GM12891 (cell line): ENCODE data around the gene LRFN5.

Experiments
- DNase-seq: peaks from one replicate; pipeline ENCODE4 v3.0.0; 2011; ENCODE audit warnings: low spot score; ENCODE audit not compliant: insufficient read length
- FAIRE-seq: peaks from 2 replicates; lab custom pipeline; 2011; peaks lifted over from hg19 to GRCh38; lab: Jason Lieb, UNC
- PAX5 ChIP-seq: IDR thresholded peaks from 2 replicates; pipeline ENCODE4 v1.6.1; 2011; ENCODE audit warnings: low read length, moderate library complexity, mild to moderate bottlenecking; ENCODE audit not compliant: insufficient read depth, severe bottlenecking
- POLR2A ChIP-seq: IDR thresholded peaks from 2 replicates; pipeline ENCODE4 v1.6.1; 2011; ENCODE audit warnings: low read depth, low read length, control low read depth
- POLR2AphosphoS5 ChIP-seq: IDR thresholded peaks from 2 replicates; pipeline ENCODE4 v1.6.1; 2011; ENCODE audit warnings: low read depth, low read length, control low read depth
- POU2F2 ChIP-seq: IDR thresholded peaks from 2 replicates; pipeline ENCODE4 v1.6.1; 2011; ENCODE audit warnings: low read depth, mild to moderate bottlenecking, control low read depth, low read length, moderate library complexity
- SPI1 ChIP-seq: IDR thresholded peaks from 2 replicates; pipeline ENCODE4 v1.6.1; 2011; ENCODE audit warnings: low read depth, low read length, control low read depth
- TAF1 ChIP-seq: IDR thresholded peaks from 2 replicates; pipeline ENCODE4 v1.6.1; 2011; ENCODE audit warnings: low read depth, low read length, control low read depth

The LRFN5 gene

DNA sequence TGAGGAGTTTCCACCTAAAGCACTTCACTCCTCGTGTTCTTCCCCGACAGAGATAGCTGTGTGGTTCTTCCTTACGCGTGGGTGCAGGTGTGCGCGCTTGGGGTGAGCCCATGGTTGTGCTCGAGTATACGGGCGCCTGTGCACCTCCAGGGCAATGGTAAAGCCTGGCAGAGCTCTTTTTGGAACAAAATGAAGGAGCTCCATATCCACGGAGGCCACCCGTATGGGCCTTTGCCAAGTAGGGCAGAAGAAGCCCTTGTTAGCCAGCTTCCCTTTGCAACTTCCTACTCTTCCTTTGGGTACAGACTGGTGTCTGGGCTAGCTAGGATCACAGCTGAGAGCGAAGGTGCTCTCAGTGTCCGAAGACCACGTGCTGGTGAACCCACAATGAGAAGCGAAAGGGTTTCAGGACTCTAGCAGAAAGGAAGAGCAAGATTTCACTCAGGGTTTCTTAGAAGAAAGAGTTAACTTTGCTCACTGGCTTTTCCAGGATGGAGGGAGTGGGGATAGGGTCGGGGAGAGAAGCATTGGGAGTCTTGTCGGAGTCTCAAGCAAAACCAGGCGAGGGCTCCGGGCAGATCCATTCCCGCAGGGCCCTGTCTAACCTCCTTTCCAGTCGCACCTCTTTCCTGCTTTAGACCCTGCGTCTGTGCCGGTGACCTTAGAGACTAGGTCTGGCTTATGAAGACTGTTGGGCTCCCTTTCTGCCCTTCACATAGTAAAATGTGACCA is 960 bp upstream of the LRFN5 start:
- no peak for DNase-seq
- FAIRE-seq, result no peak
- TF ChIP-seq TAF1, result no peak
- TF ChIP-seq SPI1, result no peak
- TF ChIP-seq POLR2A, result no peak
- no peak for TF ChIP-seq POLR2AphosphoS5
- no peak for TF ChIP-seq POU2F2
- TF ChIP-seq PAX5, result no peak

DNA sequence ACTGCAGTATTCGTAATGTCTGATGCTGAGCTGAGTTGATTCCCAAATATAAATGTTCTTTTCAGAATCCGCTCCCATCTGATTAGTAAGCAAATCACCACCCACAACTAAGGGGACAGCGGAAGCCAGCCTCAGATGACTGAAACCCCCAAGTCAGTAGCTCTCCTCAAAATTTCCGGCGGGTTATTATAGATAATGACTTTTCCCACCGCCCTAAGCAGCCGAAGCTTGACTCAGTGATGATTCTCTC is 469 bp upstream of the LRFN5 start:
- no peak for FAIRE-seq
- no peak for DNase-seq
- TF ChIP-seq PAX5, result no peak
- TF ChIP-seq POU2F2, result no peak
- TF ChIP-seq POLR2A, result no peak
- no peak for TF ChIP-seq TAF1
- no peak for TF ChIP-seq POLR2AphosphoS5
- no peak for TF ChIP-seq SPI1

DNA sequence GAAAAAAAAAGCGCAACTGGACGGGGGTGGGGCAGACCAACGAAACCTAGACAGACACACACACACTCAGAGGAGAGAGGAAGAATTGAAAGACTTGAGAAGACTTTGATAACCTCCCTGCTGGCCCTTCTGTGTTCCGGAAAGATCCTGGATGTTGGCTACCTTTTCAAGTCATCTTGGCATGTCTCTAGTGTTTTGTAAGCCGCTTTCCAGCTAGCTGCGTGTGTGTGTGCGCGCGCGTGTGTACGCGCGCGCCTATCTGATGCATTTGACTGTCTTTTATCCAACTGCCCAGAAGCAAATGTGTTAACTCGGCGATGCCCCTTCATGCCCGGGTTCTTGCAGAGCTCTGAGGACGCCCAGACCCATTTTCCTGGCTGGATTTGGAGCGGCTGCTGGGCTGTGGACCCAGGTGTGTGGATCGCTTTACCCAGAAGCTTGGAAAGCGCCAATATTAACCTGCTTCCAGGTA is 664 bp downstream of the LRFN5 start:
- DNase-seq (no peak), FAIRE-seq (no peak)
- TF ChIP-seq PAX5 (no peak), TAF1 (no peak), POLR2AphosphoS5 (no peak), SPI1 (no peak), POLR2A (no peak), POU2F2 (no peak)

DNA sequence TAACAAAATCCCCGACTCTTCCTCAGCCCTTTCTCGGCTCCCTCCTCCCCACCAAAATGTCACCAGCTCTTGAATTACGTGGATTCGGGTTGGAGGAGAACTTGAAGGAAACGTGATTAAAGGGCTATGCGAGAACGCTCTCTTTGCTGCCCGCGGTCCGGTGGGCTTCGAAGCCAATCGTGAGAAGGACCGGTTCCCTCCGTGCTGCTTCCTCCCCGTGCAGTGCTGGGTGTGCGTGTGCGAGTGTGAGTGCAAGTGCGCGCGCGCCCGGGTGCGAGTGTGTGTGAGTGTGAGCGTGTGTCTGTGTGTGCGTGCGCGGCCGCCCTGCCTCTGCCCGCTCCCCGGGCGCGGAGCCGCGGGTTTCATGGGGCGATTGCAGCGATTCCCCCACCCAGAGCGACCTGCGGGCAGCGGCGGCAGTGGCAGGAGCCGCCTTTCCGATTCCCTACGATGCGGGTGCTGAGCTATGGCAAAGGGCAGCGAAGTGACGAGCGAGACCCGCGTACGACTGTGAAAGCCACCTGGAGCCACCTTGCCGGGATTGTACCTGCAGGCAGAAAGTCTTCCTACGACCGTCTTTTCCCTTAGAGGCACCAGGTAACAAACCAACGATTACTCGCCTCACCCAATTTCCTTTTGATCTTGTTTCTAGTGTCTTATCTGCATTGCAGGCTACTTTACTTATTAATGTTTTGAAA is 1.4 kb downstream of the LRFN5 start:
- TF ChIP-seq POLR2A, result no peak
- no peak for TF ChIP-seq TAF1
- TF ChIP-seq POLR2AphosphoS5, result no peak
- no peak for TF ChIP-seq PAX5
- TF ChIP-seq POU2F2, result no peak
- FAIRE-seq (no peak), DNase-seq (no peak)

DNA sequence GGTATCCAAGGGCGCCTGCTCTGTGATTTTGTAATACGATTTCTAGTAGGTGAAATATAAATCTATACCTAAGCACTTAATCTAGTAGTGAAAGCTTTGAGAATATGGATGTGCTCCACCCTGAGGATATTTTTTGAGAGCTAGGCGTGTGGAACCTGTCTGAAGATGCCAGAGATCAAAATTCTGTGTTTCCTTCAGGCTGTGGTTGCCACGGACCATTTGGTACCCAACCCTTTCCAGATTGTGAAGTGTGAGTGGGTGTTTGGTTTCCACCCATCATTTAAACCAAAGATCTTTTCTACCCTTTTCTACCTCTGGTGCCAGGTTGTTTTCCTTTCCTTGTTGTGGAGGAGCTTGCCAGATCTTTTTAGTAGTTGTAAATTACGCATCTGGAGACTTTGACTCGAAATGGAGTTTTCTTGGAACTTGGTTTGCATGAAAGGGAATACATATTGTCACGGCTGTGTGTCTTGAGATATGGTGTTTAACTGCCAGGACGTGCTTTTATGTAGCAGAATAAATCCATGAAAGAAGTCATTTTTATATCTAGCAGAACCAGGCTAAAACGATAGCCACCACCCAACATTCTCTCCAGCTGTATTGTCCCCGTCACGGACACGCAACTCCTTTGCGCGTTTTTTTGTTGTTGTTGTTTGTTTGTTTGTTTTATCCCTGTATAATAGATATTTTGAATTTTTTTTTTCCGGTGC is 2.2 kb downstream of the LRFN5 start:
- DNase-seq, result no peak
- TF ChIP-seq POU2F2, result no peak
- no peak for TF ChIP-seq POLR2A
- no peak for TF ChIP-seq PAX5
- no peak for TF ChIP-seq POLR2AphosphoS5
- TF ChIP-seq SPI1, result no peak
- TF ChIP-seq TAF1, result no peak
- no peak for FAIRE-seq

DNA sequence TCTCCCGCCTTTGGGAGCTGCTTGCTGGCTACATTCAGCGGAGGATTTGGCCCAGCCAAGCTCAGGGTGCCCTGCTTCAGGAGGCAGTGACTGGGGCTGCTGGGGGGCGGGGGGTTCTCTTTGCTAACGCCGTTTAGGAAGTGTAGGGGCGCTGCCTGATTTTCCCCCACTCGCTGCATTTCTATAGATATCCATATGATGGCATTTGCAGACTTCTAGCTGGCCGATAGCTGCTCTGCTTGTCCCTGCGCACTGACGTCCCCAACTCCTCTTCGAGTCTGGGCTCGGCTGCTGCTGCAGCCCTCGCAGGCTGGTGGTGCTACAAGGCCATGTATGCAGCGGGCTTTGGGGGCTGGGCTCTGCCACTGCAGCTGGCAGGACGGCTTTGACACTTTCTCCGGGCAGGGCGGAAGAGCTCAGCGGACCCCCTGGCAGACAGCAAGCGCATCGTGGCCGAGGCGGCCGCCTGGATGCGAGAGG is 3.1 kb downstream of the LRFN5 start:
- no peak for TF ChIP-seq TAF1
- no peak for TF ChIP-seq PAX5
- TF ChIP-seq POLR2AphosphoS5, result no peak
- TF ChIP-seq SPI1, result no peak
- no peak for TF ChIP-seq POLR2A
- TF ChIP-seq POU2F2, result no peak
- FAIRE-seq, result no peak
- DNase-seq, result no peak

DNA sequence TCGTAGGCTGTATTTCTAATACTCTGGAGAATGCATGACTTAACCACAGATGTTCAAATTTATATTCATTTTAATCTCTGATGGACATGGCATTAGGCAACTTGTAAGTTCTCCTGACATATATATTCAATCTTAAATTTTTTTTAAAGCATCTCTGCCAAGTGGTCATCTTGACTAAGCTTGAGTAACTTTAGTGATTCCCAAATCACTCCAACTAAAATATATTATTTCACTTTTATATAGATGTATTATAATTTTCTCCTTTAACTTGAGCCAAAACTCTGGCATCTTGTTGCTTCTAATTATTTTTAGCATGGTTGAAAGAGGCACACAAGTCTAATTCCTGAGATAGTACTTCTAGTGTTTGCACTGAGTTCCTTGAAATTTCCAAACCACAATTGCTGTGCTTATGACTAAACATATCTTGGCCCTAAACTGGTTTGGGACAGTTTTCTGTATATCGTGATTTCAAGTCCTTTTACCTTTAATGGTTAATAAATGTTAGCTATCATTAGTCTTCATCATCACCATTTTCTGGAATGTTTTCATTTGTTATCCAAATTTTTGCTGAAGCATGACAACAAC is 8.4 kb downstream of the LRFN5 start:
- TF ChIP-seq POLR2AphosphoS5, result no peak
- TF ChIP-seq POU2F2, result no peak
- TF ChIP-seq PAX5, result no peak
- TF ChIP-seq SPI1, result no peak
- no peak for TF ChIP-seq TAF1
- no peak for DNase-seq
- no peak for FAIRE-seq

DNA sequence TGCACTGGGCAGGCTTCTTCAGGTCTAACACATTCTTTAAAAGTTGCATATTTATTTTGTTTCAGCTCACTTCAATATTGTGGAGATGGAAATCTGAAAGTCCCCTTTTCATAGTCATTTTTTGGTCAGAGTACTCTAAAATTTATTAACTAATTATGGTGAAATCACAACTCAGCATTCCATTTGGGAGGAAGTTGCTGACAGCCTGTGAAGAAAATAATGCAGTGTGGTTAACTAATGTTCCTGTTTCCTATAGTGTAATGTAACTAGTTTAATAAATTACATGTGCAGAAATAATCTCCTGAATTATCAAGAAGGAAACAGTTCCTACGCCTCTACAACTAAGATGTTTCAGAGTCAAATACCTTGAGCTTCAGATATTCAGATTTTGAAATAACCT is 17.1 kb downstream of the LRFN5 start:
- no peak for TF ChIP-seq POLR2AphosphoS5
- TF ChIP-seq POLR2A, result no peak
- TF ChIP-seq TAF1, result no peak
- TF ChIP-seq POU2F2, result no peak
- no peak for TF ChIP-seq SPI1
- no peak for TF ChIP-seq PAX5
- FAIRE-seq, result no peak
- DNase-seq, result no peak

DNA sequence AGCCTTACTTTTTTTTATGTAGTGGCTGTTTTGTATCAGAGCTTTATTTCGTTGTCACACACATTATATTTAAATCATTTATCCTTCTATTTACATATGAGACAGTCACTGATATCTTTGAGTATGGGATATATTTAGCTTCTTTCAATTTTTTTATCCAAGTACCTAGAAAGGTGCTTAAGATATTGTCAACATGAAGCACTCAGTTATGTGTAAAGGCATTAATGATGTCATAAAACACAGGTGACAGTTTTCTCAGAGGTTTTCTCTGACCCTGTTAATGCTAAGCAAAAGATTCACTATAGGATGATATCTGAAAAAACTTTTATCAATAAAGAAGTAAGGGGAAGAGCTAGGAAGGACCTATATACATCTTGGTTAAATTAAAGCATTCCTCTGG is 23.2 kb downstream of the LRFN5 start:
- FAIRE-seq, result no peak
- TF ChIP-seq SPI1, result no peak
- no peak for TF ChIP-seq PAX5
- no peak for TF ChIP-seq POU2F2
- no peak for TF ChIP-seq POLR2A
- TF ChIP-seq POLR2AphosphoS5, result no peak
- TF ChIP-seq TAF1, result no peak
- DNase-seq, result no peak
